NB4 (cell line): ENCODE measurements around the gene HERC5.

ENCODE experiments used
- CTCF ChIP-seq: IDR thresholded peaks from one replicate; pipeline ENCODE4 v1.5.1; 2012; ENCODE audit warnings: low read depth, low read length
- MAX ChIP-seq: IDR thresholded peaks from 2 replicates; pipeline ENCODE4 v1.6.1; 2011; ENCODE audit warnings: low read depth, low read length
- MYC ChIP-seq: IDR thresholded peaks from 2 replicates; pipeline ENCODE4 v1.6.1; 2011; ENCODE audit warnings: low read depth, low read length
- POLR2A ChIP-seq: IDR thresholded peaks from 2 replicates; pipeline ENCODE4 v1.6.1; 2011; ENCODE audit warnings: mild to moderate bottlenecking; ENCODE audit not compliant: insufficient read length; ENCODE audit errors: extremely low read depth

GRCh38 chr4:88518911-88519310, 62.0 kb downstream of the HERC5 start:
- no peak for TF ChIP-seq POLR2A
- no peak for TF ChIP-seq CTCF
- TF ChIP-seq MYC = no peak
- no peak for TF ChIP-seq MAX
